ENCODE results near the gene DNER. TPM values are rescaled to one million over a fixed set of nuclear protein-coding genes. Genes with fewer than 3 reads are reported as not detected.

Gene DNER
- total RNA-seq, 2 donors from 2014 or later: 0.27 to 1.7 TPM

GRCh38 chr2:229575569-229576315 lies 138.6 kb downstream of the DNER start:
- Histone ChIP-seq H3K4me1 (no peaks in the 10 kb centered on the region), H3K4me3 (no peak overlapping the region), H3K9ac (ENCODE audit: low read depth in 2 of 2, low read length in 2 of 2) (no peak overlapping the region), H3K27me3 (no peaks in the 10 kb centered on the region), H3K9me3 (no peaks in the 10 kb centered on the region), H3K27ac (no peak overlapping the region), H3K36me3 (no peaks in the 10 kb centered on the region)
- no peak for TF ChIP-seq CTCF (IDR thresholded peaks at IDR 0.05)
- DNase-seq: no peak
- intact Hi-C loops (cut with DNase I): no loop called here

- H3K27ac ChIP-seq: no peak overlapping the region
- H3K27me3 ChIP-seq: no peaks in the 10 kb centered on the region
- H3K9me3 ChIP-seq: no peaks in the 10 kb centered on the region
- intact Hi-C loops (cut with DNase I): no loop called here
- H3K4me3 ChIP-seq: no peak overlapping the region
- no peak for DNase-seq
- no peak overlapping the region for H3K9ac ChIP-seq (ENCODE audit: low read depth in 2 of 2, low read length in 2 of 2)
- H3K4me1 ChIP-seq: no peaks in the 10 kb centered on the region
- H3K36me3 ChIP-seq: no peaks in the 10 kb centered on the region
- TF ChIP-seq CTCF (IDR thresholded peaks at IDR 0.05): no peak
These were observed 141.7 kb downstream of the DNER start for GRCh38 chr2:229572507-229573271.

- Histone ChIP-seq H3K9me3 (no peaks in the 10 kb centered on the region), H3K36me3 (no peaks in the 10 kb centered on the region), H3K4me3 (no peak overlapping the region), H3K9ac (ENCODE audit: low read depth in 2 of 2, low read length in 2 of 2) (no peak overlapping the region), H3K27ac (no peak overlapping the region), H3K27me3 (no peaks in the 10 kb centered on the region), H3K4me1 (no peaks in the 10 kb centered on the region)
- DNase-seq: no peak
- intact Hi-C loops (cut with DNase I): no loop called here
- TF ChIP-seq CTCF (IDR thresholded peaks at IDR 0.05): no peak
These were observed 143.1 kb downstream of the DNER start for GRCh38 chr2:229571243-229571642.

GRCh38 chr2:229566370-229566769 lies 148.0 kb downstream of the DNER start:
- intact Hi-C loops (cut with DNase I): no loop called here
- H3K27ac ChIP-seq: no peak overlapping the region
- no peak for TF ChIP-seq CTCF (IDR thresholded peaks at IDR 0.05)
- no peak overlapping the region for H3K9ac ChIP-seq (ENCODE audit: low read depth in 2 of 2, low read length in 2 of 2)
- H3K36me3 ChIP-seq: no peaks in the 10 kb centered on the region
- no peaks in the 10 kb centered on the region for H3K4me1 ChIP-seq
- H3K9me3 ChIP-seq: no peaks in the 10 kb centered on the region
- no peaks in the 10 kb centered on the region for H3K27me3 ChIP-seq
- H3K4me3 ChIP-seq: no peak overlapping the region
- DNase-seq: no peak

GRCh38 chr2:229564300-229564907 lies 150.0 kb downstream of the DNER start:
- H3K27ac ChIP-seq: no peak overlapping the region
- no peaks in the 10 kb centered on the region for H3K9me3 ChIP-seq
- no peak for TF ChIP-seq CTCF (IDR thresholded peaks at IDR 0.05)
- no peak overlapping the region for H3K4me3 ChIP-seq
- H3K36me3 ChIP-seq: no peaks in the 10 kb centered on the region
- intact Hi-C loops (cut with DNase I): no loop called here
- H3K4me1 ChIP-seq: no peaks in the 10 kb centered on the region
- no peak overlapping the region for H3K9ac ChIP-seq (ENCODE audit: low read depth in 2 of 2, low read length in 2 of 2)
- no peaks in the 10 kb centered on the region for H3K27me3 ChIP-seq
- DNase-seq: no peak

Measured in colonic mucosa (tissue), 4 donors.